ENCODE data around the gene HIC1. TPM values are rescaled to one million over a fixed set of nuclear protein-coding genes. Genes with fewer than 3 reads are reported as not detected.

Gene HIC1
- total RNA-seq, 1 donor from 2014 or later: 9.3 TPM

- ATAC-seq (ENCODE audit: low read depth) (peak; percentile 78), DNase-seq (peak; percentile 80)
- Mint-ChIP-seq H3K9me3 (no peaks in the 10 kb centered on the region), H3K27ac (peak within 1 kb of the TSS; percentile 83), H3K36me3 (ENCODE audit: low read depth) (peaks cover 22% of the 10 kb centered on the region), H3K27me3 (peaks cover 25% of the 10 kb centered on the region), H3K4me1 (peaks cover 40% of the 10 kb centered on the region), H3K4me3 (peak within 1 kb of the TSS; percentile 96)
- ChIA-PET POLR2A (interaction anchor here (0.6 to 1.7 kb wide), 7 partner anchors 20 to 757 kb away, joined by 3 to 7 read pairs (median 4); partner anchors contain the start of gene HIC1), CTCF (interaction anchor here (1.0 to 1.3 kb wide), 2 partner anchors 25 to 215 kb away, joined by 3 read pairs; partner anchors contain the start of gene HIC1)
- intact Hi-C loops (cut with micrococcal nuclease): loop anchor here (1.0 to 10.0 kb wide), 5 partner anchors 11 to 385 kb away; partner anchors contain the start of genes MNT, RILP and SCARF1
- TF ChIP-seq CTCF (IDR thresholded peaks at IDR 0.05): no peak
Observed at GRCh38 chr17:2029911-2030778, 24.8 kb upstream of the HIC1 start, which contains the start of gene DPH1. Gene DPH1, plus strand, starts transcription at chr17:2030153. Its CDS starts 17 bp downstream, at chr17:2030170.

- DNase-seq (peak; percentile 35), ATAC-seq (ENCODE audit: low read depth) (peak; percentile 6)
- no peaks in the 10 kb centered on the region for H3K9me3 Mint-ChIP-seq
- H3K36me3 Mint-ChIP-seq (ENCODE audit: low read depth): peaks cover 23% of the 10 kb centered on the region
- peak overlapping the region; percentile 83 for H3K27ac Mint-ChIP-seq
- H3K4me3 Mint-ChIP-seq: peak overlapping the region; percentile 96
- ChIA-PET CTCF (interaction anchor here (1.0 to 1.3 kb wide), 2 partner anchors 24 to 214 kb away, joined by 3 read pairs; partner anchors contain the start of gene HIC1), POLR2A (interaction anchor here (0.6 to 1.3 kb wide), 3 partner anchors 20 to 758 kb away, joined by 3 to 5 read pairs (median 4); partner anchors contain the start of gene HIC1)
- intact Hi-C loops (cut with micrococcal nuclease): loop anchor here (1.0 to 10.0 kb wide), 4 partner anchors 11 to 386 kb away; partner anchors contain the start of genes MNT, RILP and SCARF1
- peaks cover 37% of the 10 kb centered on the region for H3K4me1 Mint-ChIP-seq
- peaks cover 22% of the 10 kb centered on the region for H3K27me3 Mint-ChIP-seq
- TF ChIP-seq CTCF (IDR thresholded peaks at IDR 0.05): peak; percentile 42
Observed at GRCh38 chr17:2030779-2031163, 24.1 kb upstream of the HIC1 start.

GRCh38 chr17:2033153-2033552, 21.8 kb upstream of the HIC1 start:
- ChIA-PET POLR2A (interaction anchor here (1.0 kb wide), 1 partner anchor 8 kb away, joined by 3 read pairs; the partner anchor contains the start of gene OVCA2), CTCF (no interaction called here)
- no peak overlapping the region for H3K27ac Mint-ChIP-seq
- ATAC-seq (ENCODE audit: low read depth): no peak
- intact Hi-C loops (cut with micrococcal nuclease): loop anchor here (10.0 kb wide), 1 partner anchor 388 kb away; the partner anchor contains the start of genes RILP and SCARF1
- TF ChIP-seq CTCF (IDR thresholded peaks at IDR 0.05): no peak
- H3K4me3 Mint-ChIP-seq: no peak overlapping the region
- peaks cover 7% of the 10 kb centered on the region for H3K27me3 Mint-ChIP-seq
- H3K36me3 Mint-ChIP-seq (ENCODE audit: low read depth): peaks cover 46% of the 10 kb centered on the region
- H3K4me1 Mint-ChIP-seq: peaks cover 32% of the 10 kb centered on the region
- no peaks in the 10 kb centered on the region for H3K9me3 Mint-ChIP-seq
- DNase-seq: no peak

GRCh38 chr17:2034157-2034556, 20.7 kb upstream of the HIC1 start:
- intact Hi-C loops (cut with micrococcal nuclease): loop anchor here (10.0 kb wide), 1 partner anchor 389 kb away; the partner anchor contains the start of genes RILP and SCARF1
- Mint-ChIP-seq H3K27ac (no peak overlapping the region), H3K4me1 (peaks cover 32% of the 10 kb centered on the region), H3K4me3 (no peak overlapping the region), H3K27me3 (no peaks in the 10 kb centered on the region), H3K9me3 (no peaks in the 10 kb centered on the region), H3K36me3 (ENCODE audit: low read depth) (peaks cover 52% of the 10 kb centered on the region)
- no peak for DNase-seq
- TF ChIP-seq CTCF (IDR thresholded peaks at IDR 0.05): no peak
- ChIA-PET POLR2A (interaction anchor here (0.6 kb wide), 1 partner anchor 14 kb away, joined by 3 read pairs; no protein-coding TSS in a partner anchor), CTCF (interaction anchor here (0.6 kb wide), 1 partner anchor 460 kb away, joined by 3 read pairs; no protein-coding TSS in a partner anchor)
- ATAC-seq (ENCODE audit: low read depth): no peak

Data from activated B cell treated with CpG ODN at 0.5 μM for 24 hours (primary cell).